Fibroblast of pulmonary artery (primary cell): ENCODE measurements around the gene SERGEF.

ENCODE experiments used
- DNase-seq: peaks from one replicate; pipeline ENCODE4 v3.0.0-alpha.2; 2010; ENCODE audit warnings: low read depth
- H3K4me3 ChIP-seq: replicated peaks from 2 replicates; pipeline ENCODE4 v1.5.1; 2011; ENCODE audit warnings: low read depth, mild to moderate bottlenecking, control low read depth, low read length, moderate library complexity
- TF ChIP-seq, protein P1 (sequence below): IDR thresholded peaks from 2 replicates; pipeline ENCODE4 v1.5.1; 2011; ENCODE audit warnings: mild to moderate bottlenecking, control low read depth, low read length, inconsistent platforms; ENCODE audit errors: missing control alignments

SERGEF gene

DNA sequence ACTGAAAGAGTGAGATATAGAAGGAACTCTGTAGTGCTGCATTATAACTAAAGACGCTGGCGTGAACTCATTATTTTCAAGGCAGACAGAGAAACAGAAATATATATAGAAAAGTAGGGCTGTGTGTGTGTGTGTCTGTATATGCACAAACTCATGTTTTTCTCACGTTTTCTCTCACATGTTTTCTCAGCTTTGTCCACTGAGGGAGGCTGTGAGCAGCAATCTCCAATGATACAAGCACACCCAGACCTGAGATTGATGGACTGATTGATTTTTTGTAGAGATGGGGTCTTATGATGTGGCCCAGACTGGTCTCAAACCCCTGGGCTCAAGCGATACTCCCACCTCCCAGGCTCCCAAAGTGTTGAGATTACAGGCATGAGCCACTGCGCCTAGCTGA is 122.5 kb downstream of the SERGEF start:
- H3K4me3 ChIP-seq: no peak overlapping the region
- DNase-seq: peak; percentile 7
- TF ChIP-seq, protein P1, sequence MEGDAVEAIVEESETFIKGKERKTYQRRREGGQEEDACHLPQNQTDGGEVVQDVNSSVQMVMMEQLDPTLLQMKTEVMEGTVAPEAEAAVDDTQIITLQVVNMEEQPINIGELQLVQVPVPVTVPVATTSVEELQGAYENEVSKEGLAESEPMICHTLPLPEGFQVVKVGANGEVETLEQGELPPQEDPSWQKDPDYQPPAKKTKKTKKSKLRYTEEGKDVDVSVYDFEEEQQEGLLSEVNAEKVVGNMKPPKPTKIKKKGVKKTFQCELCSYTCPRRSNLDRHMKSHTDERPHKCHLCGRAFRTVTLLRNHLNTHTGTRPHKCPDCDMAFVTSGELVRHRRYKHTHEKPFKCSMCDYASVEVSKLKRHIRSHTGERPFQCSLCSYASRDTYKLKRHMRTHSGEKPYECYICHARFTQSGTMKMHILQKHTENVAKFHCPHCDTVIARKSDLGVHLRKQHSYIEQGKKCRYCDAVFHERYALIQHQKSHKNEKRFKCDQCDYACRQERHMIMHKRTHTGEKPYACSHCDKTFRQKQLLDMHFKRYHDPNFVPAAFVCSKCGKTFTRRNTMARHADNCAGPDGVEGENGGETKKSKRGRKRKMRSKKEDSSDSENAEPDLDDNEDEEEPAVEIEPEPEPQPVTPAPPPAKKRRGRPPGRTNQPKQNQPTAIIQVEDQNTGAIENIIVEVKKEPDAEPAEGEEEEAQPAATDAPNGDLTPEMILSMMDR: peak; percentile 34

DNA sequence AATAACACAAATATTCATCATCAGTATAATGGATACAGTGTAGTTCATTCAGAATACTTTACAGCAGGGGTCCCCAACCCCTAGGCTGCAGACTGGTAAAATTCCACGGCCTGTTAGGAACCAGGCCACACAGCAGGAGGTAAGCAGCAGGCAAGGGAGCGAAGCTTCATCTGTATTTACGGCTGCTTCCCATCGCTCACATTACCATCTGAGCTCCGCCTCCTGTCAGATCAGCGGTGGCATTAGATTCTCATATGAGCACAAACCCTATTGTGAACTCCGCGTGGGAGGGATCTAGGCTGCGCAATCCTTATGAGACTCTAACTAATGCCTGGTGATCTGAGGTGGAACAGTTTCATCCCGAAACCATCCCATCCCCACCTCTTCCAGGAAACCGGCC is 125.1 kb downstream of the SERGEF start:
- peak; percentile 29 for DNase-seq
- TF ChIP-seq, protein P1: no peak
- no peak overlapping the region for H3K4me3 ChIP-seq

DNA sequence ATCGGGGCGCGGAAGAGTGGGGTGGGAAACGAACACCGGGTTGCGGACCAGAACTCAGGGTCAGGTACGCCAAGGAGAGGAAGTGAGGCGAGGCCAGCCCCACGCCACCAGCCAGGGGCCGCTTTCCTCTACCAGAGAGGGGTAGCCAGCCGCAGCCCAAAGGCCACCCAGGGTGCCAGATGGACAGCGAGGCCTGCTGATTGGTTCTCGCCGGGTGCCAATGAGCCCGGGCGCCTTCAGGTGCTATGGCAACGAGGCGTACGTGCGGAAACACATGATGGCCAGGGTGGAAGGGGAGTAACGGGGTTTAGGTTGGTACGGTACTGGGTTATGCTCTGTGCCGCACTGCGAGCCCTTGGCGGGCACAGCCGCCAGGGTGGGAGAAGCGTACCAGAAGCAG is 128.9 kb downstream of the SERGEF start:
- DNase-seq: no peak
- TF ChIP-seq, protein P1: no peak

DNA sequence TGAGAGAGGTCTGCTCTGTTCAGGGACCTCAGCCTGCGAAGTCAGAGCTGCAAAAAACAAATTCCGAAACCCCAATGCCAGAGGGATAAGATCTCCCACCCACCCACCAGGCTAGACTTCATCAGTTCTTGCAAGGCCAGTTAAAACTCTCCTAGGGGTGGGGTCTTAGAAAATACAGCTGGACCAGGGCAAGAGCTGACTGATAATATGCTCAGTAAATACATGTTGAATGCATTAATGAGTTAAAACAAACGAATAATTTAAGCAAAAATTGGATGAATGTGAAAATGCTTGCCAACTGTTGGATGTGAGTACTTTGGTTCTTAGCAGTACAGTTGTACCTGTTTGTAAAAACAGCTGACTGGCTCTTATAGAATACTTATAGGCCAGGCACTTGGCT is 129.8 kb downstream of the SERGEF start:
- no peak for DNase-seq
- TF ChIP-seq, protein P1: no peak

More for the DNA sequence above, 128.9 kb downstream of the SERGEF start:
- no peak overlapping the region for H3K4me3 ChIP-seq

DNA sequence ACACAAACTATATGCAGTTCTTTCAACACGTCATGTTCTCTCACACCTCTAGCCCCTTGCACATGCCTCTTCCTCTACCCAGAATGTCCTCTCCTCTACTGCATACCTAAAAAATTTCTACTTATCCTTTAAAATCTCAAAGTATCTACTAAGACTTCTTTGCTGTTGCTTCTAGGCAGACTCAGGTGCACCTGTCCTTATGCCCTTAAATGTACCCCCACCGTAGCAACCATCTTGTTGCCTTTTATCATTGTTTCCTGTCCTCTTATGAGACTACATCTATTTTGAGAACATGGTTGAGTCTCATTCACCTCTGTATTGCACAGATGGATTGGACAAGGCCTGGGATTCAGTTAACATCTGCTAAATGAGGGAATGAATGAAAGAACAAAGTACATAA is 134.1 kb downstream of the SERGEF start:
- no peak overlapping the region for H3K4me3 ChIP-seq
- no peak for DNase-seq
- TF ChIP-seq, protein P1: no peak

More for the DNA sequence above, 129.8 kb downstream of the SERGEF start:
- no peak overlapping the region for H3K4me3 ChIP-seq

DNA sequence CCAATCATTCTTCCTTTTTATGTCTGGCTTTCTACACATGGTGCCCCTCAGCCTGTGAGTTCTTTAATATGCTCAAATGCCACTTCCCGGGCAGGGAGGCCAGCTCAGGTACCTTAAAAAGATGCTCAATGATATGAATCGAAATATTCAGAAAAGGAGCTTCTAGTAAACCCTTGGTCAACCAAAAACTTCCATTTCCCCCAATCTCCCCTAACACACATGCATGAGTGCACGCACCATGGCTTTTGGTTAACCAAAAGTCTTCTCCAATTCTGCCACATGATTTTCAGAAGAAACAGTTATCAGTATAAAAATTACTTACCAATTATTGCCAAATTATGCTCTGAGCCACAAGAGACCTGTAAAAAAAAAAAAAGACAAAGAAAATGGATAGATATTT is 135.0 kb downstream of the SERGEF start:
- DNase-seq: no peak
- TF ChIP-seq, protein P1: no peak
- no peak overlapping the region for H3K4me3 ChIP-seq

DNA sequence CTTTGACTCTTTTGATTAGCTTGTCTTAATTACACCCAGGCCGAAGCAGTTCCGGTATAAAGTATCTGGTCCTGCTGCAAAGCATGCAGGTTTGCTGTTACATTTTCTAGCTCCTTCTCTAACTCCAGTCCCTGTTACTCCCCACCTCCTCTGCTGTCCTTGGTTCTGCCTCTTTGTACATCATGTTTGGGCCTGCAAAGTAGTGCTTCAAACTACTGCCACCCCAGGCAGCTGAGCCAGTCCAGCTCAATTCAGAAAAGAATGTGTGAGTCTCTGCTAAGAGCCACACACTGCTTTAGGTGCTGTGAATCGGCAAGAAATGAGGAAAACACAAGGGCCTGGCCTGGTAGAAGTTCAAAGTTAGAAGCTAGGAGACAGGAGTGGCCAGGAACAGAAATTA is 136.0 kb downstream of the SERGEF start:
- H3K4me3 ChIP-seq: no peak overlapping the region
- TF ChIP-seq, protein P1: no peak
- no peak for DNase-seq
